GM19238 (cell line): Measurements from ENCODE around the gene NATD1.

Experiments used
- DNase-seq: peaks from one replicate; pipeline ENCODE4 v3.0.0; 2011; ENCODE audit warnings: low spot score; ENCODE audit not compliant: insufficient read length

NATD1 gene

DNA sequence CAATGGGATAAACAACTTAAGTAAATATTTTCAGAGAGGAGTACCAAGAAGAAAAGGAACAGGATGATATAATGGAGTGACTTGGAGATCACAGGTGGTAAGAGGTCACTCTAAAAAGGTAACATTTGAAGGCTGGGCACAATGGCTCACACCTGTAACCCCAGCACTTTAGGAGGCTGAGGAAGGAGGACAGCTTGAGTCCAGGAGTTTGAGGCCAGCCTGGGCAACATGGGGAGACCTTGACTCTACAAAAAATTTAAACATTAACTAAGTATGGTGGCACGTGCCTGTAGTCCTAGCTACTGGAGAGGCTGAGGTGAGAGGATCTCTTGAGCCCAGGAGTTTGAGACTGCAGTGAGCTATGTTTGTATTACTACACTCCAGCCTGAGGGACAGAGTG is 35.9 kb downstream of the NATD1 start:
- no peak for DNase-seq

DNA sequence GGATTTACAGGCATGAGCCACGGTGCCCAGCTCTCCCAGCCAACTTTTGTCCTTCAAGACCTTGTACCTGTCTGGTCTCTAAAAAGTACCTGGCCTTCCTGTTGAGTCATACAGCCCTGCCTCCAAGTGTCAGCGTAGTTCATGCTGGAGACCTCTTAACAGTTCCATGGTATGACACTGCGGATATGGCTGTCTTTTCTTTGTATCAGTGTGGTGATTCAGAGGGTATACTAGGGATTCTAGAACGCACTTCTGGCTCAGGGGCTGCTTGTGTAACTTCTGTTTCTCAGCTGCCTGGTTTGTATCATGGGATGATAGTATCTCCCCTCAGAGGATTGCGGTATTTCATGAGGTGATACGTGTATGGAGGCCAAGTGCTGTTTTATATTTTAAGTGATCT is 37.3 kb downstream of the NATD1 start:
- no peak for DNase-seq

DNA sequence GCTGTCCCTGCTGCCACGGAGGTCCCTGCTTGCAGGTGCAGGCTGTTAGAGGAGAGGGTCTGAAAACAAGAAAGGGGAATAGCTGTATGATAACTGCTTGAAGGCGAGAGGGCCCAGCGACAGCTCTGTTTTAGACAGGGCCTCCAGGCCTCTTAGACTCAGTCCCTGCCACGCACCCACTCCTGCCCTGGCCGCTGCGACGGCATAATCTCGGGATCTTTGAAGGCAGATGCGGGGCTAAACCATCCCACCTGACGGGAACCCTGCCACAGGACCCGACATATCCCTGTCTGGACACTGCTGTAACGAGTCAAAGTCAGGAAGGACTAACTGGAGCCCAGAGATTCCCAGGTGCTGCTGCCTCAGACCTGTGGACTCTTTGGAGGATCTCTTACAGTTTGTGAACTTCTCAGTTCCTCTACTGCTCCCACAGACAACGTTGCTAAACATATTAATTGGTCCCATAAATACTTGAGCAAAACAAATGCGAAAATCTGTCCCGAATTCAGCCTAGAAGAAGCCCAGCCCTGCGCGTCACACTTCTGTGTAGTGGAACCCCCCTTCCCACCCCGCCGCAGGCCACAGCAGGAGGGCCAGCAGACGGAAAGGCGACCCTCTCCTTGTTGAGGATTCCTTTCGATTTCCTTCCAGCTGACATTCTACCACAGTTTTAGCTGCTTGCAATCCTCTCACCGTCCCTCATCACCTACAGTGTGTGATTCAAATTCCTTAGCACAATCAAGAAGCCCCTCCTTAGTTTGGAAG is 38.3 kb downstream of the NATD1 start:
- peak; percentile 35 for DNase-seq

DNA sequence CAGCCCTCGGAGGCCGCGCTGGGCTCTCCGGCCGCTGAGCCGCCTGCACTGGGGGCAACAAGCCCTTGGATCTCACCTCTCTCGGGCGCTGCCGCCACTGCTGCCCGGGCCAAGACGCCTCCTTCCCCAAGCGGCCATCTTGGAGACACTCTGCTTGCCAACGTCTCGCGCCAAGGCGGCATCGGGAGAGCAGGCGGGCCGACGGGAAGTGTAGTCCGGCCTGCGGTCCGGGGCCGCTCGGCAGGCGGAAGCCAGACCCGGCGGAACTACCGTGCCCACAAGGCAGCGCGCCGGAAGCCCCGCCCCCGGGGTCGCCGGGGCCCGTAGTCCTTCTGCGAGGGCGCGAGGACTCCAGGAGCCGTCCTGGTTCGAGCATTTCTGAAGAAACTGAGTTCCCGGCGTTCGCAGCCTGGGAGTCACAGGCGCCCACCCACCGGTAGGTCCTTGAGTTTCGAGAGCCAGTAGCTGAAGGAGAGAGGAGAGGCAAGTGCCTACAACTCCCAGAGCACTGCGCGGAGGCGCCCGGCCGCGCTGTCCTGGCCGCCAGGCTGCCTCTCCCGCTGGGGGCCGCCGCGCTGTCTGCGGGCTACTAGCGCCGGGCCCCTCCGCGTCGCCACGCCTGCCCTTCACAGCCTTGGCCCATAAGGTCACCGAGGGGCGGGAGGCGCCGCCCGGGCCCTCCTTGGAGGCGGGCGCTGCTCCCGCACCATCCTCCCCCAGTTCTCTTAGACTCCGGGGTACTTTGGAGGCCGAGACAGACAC is 39.0 kb downstream of the NATD1 start, which contains the start of gene TMEM11:
TSS of gene TMEM11 (minus strand) at position 147 of the 762 bp plus-strand sequence. CDS start at position 138, 9 bp downstream.
- DNase-seq = peak; percentile 98

DNA sequence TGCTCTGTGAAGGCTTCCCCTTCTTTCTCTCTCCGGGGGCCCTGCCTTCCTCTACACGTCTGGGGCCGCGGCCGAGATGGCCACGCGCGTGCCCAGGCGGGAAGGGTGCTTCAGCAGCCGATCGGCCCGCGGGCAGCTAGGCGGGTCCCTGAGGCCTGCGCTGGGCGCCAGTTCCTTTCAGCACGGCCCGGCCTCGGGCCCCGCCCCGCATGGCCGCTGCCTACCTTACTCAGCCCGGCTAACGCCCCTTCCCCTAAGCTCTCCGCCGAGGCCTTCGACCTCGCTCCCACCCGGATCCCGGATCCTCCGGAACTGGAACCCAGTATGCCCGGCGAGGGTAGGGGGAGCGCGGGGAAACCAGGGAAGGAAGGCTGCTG is 39.6 kb downstream of the NATD1 start:
- DNase-seq = peak; percentile 13

DNA sequence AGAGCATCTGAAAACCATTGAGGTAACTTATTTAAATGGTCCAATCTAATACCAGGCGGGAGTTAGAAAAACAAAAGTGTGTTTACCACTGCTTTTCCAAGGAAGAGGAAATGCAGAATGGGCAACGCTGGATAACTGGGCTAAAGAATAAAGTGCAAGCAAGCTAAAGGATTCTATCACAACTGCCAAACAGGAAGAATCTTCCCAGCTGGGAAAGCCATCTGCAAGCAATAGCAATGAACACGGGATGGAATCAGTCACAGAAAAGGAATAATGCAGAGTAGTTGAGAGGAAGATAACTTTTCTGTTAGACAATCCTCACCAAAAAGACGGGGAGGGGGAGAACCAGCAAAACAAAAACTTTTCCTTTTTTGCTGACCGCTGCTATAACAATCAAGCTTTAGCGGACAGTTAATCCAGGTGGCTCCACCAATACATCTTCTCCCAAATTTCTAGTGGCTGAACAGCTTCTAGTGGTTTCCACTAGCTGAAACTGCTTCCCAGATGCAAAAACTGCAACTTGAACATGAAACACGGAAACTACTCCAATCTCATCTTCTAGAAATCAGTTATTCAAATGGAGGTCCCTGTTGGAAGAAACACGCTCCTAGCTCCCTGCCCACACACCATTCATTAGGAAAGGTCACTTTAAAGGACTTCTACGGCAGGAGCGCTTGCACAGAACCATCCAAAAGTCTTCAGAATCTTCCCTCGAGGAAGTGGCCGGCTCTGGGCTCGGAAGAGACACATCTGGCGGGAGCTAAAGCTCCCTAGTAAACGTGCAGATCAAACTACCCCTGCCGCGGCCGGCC is 40.2 kb downstream of the NATD1 start:
- DNase-seq = no peak

DNA sequence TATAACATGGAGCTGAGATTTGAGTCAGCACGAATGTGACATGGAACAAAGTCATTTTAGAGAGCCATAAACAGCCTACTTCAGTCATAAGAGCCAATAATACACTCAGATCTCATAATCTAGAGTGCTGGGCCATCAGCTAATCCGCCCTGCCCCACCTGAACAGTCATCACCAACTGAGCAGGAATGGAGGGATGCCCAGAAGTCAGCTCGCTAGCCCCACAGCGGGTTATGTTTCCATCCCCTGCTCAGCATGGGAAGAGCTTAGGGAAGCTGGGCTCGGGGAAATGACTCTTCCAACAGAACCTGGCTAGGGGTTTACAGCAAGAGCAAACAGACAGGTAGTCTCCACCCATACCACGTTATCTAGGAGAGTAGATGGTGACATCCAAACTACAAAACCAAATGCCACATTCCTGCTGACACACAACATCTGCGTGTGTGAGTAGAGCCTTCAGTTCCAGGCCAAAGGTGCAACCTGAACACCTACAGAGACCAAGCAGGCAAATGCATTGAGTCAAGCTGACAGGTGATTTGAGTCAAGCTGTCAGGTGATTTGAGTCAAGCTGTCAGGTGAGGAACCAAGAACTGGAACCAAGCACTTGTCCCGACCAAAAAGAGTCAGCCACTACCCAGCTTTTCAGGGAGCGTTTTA is 41.3 kb downstream of the NATD1 start:
- DNase-seq = no peak

DNA sequence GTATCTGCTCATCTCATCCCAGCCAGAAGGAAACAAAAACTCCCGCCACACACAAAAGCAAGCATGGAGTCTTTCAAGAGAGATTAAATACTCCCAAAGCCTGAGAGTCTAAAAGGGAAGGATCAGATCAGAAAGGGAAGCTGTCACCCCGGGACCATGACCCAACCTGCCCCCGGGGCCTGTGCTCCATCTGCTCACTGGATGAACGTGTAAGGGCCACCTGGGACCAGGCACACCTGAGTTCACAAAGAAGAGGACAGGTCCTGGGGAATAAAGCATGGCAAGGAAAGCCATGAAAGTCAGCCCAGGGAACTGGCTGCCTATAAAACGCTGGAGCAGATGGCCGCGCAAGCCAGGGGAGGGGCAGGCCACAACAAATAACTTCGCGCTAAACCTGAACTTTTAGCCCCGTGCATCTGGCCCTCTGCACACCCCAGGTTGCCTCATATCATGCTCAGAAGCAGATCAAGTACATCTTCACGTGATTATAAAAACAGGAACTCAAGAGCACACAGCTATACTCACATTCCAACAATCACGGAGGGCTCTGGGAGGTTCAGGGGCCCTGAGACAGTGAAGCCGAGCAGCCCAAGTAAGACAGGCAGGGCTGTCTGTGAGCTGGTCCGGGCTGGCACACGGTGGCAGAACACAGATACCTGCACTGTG is 42.7 kb downstream of the NATD1 start:
- no peak for DNase-seq

DNA sequence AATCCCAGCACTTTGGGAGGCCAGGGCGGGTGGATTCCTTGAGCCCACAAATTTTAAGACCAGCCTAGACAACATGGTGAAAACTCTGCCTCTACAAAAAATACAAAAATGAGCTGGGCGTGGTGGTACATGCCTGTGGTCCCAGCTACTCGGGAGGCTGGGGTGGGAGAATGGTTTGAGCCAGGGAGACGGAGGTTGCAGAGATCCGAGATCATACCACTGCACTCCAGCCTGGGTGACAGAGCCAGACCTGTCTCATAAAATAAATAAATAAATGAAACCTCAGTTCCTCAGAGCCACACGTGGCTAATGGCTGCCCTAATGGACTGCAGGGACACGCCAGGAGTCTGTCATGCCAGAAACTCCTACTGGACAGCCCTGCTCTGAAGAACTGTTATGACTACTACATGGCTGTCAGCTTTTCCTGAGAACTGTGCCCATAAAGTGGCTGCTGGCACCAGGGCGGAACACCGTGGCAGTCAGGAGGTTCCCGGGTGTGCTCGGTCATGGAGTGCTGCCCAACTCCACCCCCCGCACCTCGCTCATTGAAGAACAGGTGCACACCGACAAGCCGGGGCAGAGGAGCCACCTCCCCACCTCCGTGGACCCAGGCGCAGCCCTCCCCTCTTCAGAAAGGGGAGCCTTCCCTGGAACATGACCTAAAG is 43.6 kb downstream of the NATD1 start:
- DNase-seq = no peak

DNA sequence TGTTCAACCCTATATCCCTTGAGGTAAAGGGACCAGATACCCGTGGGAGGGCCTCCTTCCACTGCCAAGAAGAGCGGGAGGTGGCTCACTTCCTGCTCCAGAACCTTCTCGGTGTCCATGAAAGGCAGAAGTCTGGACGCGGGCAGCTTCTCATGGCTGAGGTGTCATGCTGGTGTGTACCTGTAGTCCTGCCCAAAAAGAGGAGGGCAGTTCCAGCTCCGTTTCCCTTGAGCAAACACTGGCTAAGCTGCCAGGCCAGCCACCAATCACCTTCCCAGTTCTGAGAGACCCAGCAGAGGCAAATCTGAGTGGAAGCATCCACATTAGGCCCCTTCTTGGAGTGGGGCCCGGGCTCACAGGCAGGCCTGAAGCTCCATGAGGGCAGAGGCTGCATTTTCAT is 44.9 kb downstream of the NATD1 start:
- DNase-seq = no peak

DNA sequence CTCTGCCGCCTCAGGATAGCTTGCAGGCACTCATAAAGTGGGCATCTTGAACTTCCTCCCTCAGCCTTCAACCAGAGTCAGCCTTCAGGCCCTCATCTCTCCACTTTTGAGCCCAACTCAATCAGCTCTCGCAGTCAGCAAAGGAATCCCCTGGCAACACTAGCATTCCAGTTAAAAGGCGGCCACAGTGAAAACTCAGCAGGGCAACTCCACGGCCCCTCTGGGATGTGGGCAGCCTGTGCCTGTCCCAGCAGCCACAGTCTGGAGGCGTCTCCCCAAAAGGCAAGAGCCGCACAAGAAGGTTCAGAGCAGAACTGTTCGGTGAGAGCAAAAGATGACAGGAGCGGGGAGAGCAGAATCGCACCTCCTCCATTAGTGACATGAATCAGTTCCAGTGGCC is 48.3 kb downstream of the NATD1 start:
- DNase-seq = no peak

DNA sequence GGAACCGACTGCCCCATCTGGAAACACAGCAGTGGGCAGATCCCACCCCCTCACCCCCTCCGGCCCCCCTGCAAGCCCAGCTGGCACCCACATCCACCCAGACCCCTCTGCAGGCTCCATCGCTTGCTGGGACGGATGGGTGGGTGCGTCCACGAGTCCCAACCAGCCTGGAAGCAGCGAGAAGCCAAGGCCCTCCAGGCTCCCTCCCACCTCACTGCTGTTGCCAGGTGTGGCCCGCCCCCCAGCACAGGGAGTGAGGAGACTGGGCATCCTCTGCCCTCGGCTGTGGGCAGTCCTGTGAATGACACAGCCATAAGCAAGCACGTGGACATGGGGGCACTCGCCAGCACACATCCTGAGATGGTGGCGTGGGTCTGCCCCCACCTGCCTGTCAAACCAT is 50.7 kb downstream of the NATD1 start:
- no peak for DNase-seq

DNA sequence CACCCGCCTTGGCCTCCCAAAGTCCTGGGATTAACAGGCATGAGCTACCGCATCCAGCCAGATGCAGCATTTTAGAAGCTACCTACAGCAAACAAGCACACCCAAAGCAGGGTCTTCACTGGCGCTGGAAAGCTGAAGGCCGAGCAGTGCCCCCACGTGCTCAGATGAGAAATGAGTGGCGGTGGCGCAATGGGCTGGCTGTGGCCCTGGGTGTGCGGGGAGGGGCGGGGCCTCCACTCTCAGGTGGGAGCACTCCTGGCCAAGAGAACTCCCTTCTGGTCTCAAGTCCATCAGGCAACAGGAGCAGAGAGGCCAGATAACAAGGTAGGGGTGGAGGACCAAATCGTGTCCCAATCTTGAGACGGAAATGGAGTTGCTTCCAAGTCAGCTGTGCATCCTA is 51.3 kb downstream of the NATD1 start:
- no peak for DNase-seq

DNA sequence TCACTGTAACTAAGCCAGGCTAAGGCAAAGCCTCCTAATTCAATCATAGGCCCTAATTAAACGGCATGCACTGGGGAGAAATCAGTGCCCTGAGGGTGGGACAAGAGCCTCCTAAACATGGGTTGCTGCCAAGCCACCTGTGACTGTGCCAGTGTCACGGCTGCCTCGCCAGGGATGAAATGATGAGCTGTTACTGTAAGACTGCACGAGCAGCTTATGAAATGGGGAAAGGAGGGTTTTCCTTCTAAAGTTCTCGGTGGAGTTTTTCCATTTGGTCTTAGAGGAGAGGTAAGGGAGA is 52.0 kb downstream of the NATD1 start:
- DNase-seq = no peak

DNA sequence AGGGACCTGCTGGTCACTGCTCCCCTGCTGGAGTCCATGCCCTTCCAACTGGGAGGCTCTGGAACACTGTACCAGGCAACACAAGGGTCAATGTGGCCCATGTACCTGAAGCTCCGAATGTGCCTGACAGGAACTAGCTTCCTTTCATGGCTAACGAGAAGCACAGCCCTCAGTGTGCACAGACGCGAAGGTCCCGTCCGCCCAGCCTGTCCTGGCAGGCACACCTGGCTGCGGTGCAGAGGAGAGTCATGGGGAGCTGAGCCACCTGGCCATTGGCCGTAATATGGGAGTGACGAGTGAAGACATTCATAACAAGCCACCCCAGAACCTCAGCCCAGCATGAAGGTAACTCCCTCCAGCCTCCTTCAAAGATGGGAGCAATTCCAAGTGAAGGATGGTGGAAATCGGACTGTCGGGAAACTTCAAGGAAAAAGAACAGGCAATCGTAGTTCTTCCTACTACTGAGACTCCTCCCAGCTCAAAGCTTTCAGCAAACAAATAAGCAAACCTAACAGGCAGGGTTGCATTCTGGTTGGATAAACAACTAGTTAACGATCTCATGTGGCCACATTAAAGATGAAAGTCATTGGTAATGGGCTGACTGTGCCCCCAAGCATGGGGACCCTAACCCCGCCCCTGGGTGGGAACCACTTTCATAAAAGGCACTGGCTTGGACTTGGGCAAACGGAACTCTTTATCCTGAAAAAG is 52.5 kb downstream of the NATD1 start:
- DNase-seq = no peak

DNA sequence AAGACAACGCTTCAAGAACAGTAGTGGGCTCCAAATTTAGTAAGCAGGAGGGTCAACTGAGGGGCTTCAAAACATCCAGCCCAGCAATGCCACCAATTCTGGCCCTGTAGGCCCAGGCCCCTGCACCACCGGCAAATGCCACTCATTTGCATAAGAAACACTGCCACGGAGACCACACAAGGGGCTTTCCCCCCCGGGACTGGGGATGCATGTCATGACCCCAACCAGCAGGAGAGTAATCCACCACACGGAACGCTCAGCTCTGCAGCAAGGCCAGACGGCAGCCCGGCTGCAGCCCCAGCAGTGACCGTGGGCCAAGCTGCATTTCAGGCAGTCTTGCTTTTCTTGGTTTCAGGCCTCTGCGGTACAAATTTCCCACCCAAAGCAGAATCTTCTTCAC is 53.4 kb downstream of the NATD1 start:
- no peak for DNase-seq

DNA sequence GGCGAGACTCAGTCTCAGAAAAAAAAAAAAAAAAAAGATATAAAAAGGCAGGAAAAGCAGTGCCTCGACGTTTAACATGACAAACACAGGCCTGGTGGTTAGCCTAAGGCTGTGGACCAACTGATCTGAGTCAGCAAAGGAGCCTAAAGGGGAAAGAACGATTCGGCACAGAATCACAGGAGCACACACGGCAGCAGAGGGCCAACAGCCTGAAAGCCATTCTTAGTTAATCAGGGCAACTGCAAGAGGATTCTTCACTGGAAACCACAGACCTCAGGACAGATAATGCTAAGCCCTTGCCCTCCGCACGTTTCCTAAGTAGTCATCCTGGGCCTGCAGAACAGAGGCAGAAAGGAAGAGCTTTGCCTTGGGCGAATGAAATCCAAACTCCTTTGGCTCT is 53.9 kb downstream of the NATD1 start:
- DNase-seq = no peak

DNA sequence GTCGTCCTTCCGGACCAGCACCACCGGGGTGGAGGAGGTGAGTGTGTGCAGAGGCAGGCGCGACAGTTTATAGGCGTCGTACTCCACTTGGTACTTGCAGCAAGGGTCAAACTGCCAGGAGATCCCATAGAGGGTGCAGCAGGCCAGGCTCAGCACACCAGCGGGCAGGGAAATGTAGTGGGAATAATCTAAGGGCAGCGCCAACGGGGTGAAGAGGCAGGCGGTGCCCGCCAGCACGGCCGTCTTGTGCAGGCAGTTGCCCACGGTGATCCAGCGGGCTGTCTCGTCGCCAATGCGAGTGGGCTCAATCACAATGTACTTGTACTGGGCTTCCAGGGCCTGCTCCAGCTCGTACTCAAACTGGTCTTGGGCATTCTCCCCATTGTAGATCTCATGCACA is 54.8 kb downstream of the NATD1 start:
- no peak for DNase-seq

DNA sequence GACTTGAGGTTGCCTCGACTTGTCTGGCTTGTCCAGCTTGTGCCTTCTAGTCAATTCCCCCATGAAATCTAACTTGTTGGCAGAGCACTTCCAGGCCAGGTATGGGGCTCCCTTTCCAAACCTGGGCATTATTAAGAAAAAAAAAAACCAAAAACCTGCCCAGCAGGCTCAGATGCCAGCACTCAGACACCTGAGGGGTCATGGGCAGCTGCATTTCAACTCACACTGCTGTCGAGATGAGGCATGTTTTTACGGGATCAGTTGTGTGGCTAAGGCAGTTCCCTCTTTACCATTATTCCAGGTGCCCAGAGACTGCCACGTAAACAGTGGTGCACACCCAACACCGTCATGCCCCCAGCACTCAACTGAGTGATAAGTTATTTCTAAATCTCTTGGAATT is 57.1 kb downstream of the NATD1 start:
- no peak for DNase-seq

DNA sequence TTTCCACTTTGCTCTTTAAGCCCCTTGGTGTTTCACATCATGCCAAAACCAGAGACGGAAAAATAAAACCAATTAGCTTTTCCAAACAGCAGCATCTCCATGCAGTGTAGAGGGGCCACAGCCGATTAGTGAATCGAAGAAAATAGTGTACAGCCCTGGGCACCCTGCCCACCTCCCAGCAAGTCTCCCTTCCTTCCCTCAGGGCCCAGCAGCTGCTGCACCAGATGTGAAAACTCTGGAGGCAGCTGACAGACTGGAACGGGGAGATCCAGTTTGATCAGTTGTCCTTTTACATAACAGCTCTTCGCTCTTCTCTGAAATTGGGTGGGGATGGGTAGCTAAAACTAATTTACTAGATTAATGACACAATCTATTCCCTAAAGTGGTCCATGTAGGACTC is 58.5 kb downstream of the NATD1 start:
- no peak for DNase-seq
